Measurements from ENCODE around the gene MRPL58.
A peak's percentile ranks its signal among the peaks of the same experiment; 100 is the strongest.
"Not testable (repeated sequence)": the region's sequence is repeated elsewhere in the genome, so short reads cannot be mapped to it uniquely, and the experiment has no call there.

The MRPL58 gene

GRCh38 chr17:75044716-75045115, 32.2 kb downstream of the MRPL58 start:
- Histone ChIP-seq H3K4me3 (ENCODE audit: low read depth in 1 of 2, low read length in 2 of 2) (no peak overlapping the region), H3K9me3 (ENCODE audit: control insufficient read depth in 1 of 2, low read length in 2 of 2) (no peaks in the 10 kb centered on the region), H3K4me1 (ENCODE audit: control insufficient read depth in 1 of 2, insufficient read depth in 2 of 2, low read length in 2 of 2) (peaks cover 16 to 17% of the 10 kb centered on the region in 2 donors), H3K27me3 (ENCODE audit: control insufficient read depth in 1 of 2, insufficient read depth in 2 of 2, low read length in 2 of 2) (no peaks in the 10 kb centered on the region), H3K27ac (ENCODE audit: low read depth, low read length) (no peak overlapping the region), H3K9ac (ENCODE audit: low read depth in 1 of 2, low read length in 2 of 2) (no peak overlapping the region), H3K36me3 (ENCODE audit: control insufficient read depth in 1 of 2, insufficient read depth in 2 of 2, low read length in 2 of 2) (peaks cover 17 to 29% of the 10 kb centered on the region in 2 donors)

GRCh38 chr17:75045946-75046406, 33.5 kb downstream of the MRPL58 start:
- not testable (repeated sequence) for H3K27me3 ChIP-seq (ENCODE audit: control insufficient read depth in 1 of 2, insufficient read depth in 2 of 2, low read length in 2 of 2); H3K9me3 ChIP-seq (ENCODE audit: control insufficient read depth in 1 of 2, low read length in 2 of 2)
- peak overlapping the region; percentile 99 for H3K9ac ChIP-seq (ENCODE audit: low read depth in 1 of 2, low read length in 2 of 2)
- peak overlapping the region; percentile 96 for H3K27ac ChIP-seq (ENCODE audit: low read depth, low read length)
- H3K4me1 ChIP-seq (ENCODE audit: control insufficient read depth in 1 of 2, insufficient read depth in 2 of 2, low read length in 2 of 2) = peaks cover 16 to 17% of the 10 kb centered on the region in 2 donors
- peaks cover 10 to 20% of the 10 kb centered on the region in 2 donors for H3K36me3 ChIP-seq (ENCODE audit: control insufficient read depth in 1 of 2, insufficient read depth in 2 of 2, low read length in 2 of 2)
- peak overlapping the region; percentile 87 to 91 for H3K4me3 ChIP-seq (ENCODE audit: low read depth in 1 of 2, low read length in 2 of 2)

GRCh38 chr17:75046407-75047289, 34.2 kb downstream of the MRPL58 start, which contains the start of the genes ATP5PD and KCTD2:
TSS of gene ATP5PD (minus strand) at chr17:75046969. CDS start at chr17:75042650, 4,319 bp downstream.
TSS of gene KCTD2 (plus strand) at chr17:75047225. CDS start at chr17:75047251, 26 bp downstream.
- Histone ChIP-seq H3K27ac (ENCODE audit: low read depth, low read length) (peak within 1 kb of the TSS; percentile 96), H3K4me3 (ENCODE audit: low read depth in 1 of 2, low read length in 2 of 2) (peak within 1 kb of the TSS; percentile 87 to 91), H3K36me3 (ENCODE audit: control insufficient read depth in 1 of 2, insufficient read depth in 2 of 2, low read length in 2 of 2) (peaks cover 7 to 13% of the 10 kb centered on the region in 2 donors), H3K4me1 (ENCODE audit: control insufficient read depth in 1 of 2, insufficient read depth in 2 of 2, low read length in 2 of 2) (peaks cover 16 to 17% of the 10 kb centered on the region in 2 donors), H3K9me3 (ENCODE audit: control insufficient read depth in 1 of 2, low read length in 2 of 2) (no peaks in the 10 kb centered on the region), H3K27me3 (ENCODE audit: control insufficient read depth in 1 of 2, insufficient read depth in 2 of 2, low read length in 2 of 2) (no peaks in the 10 kb centered on the region), H3K9ac (ENCODE audit: low read depth in 1 of 2, low read length in 2 of 2) (peak within 1 kb of the TSS; percentile 99)

GRCh38 chr17:75047398-75048098, 35.1 kb downstream of the MRPL58 start:
- peaks cover 16 to 17% of the 10 kb centered on the region in 2 donors for H3K4me1 ChIP-seq (ENCODE audit: control insufficient read depth in 1 of 2, insufficient read depth in 2 of 2, low read length in 2 of 2)
- H3K36me3 ChIP-seq (ENCODE audit: control insufficient read depth in 1 of 2, insufficient read depth in 2 of 2, low read length in 2 of 2) = peaks cover 6% of the 10 kb centered on the region in 2 donors
- H3K9ac ChIP-seq (ENCODE audit: low read depth in 1 of 2, low read length in 2 of 2) = peak overlapping the region; percentile 68 to 81
- no peaks in the 10 kb centered on the region for H3K27me3 ChIP-seq (ENCODE audit: control insufficient read depth in 1 of 2, insufficient read depth in 2 of 2, low read length in 2 of 2)
- no peak overlapping the region for H3K27ac ChIP-seq (ENCODE audit: low read depth, low read length)
- H3K9me3 ChIP-seq (ENCODE audit: control insufficient read depth in 1 of 2, low read length in 2 of 2) = no peaks in the 10 kb centered on the region
- peak overlapping the region; percentile 63 to 86 for H3K4me3 ChIP-seq (ENCODE audit: low read depth in 1 of 2, low read length in 2 of 2)

GRCh38 chr17:75048249-75048878, 35.9 kb downstream of the MRPL58 start:
- Histone ChIP-seq H3K27me3 (ENCODE audit: control insufficient read depth in 1 of 2, insufficient read depth in 2 of 2, low read length in 2 of 2) (no peaks in the 10 kb centered on the region), H3K4me1 (ENCODE audit: control insufficient read depth in 1 of 2, insufficient read depth in 2 of 2, low read length in 2 of 2) (peaks cover 16 to 17% of the 10 kb centered on the region in 2 donors), H3K4me3 (ENCODE audit: low read depth in 1 of 2, low read length in 2 of 2) (peak overlapping the region; percentile 63 to 86), H3K36me3 (ENCODE audit: control insufficient read depth in 1 of 2, insufficient read depth in 2 of 2, low read length in 2 of 2) (peaks cover 10 to 14% of the 10 kb centered on the region in 2 donors), H3K27ac (ENCODE audit: low read depth, low read length) (no peak overlapping the region), H3K9me3 (ENCODE audit: control insufficient read depth in 1 of 2, low read length in 2 of 2) (no peaks in the 10 kb centered on the region), H3K9ac (ENCODE audit: low read depth in 1 of 2, low read length in 2 of 2) (peak overlapping the region; percentile 68 to 81)

- no peak overlapping the region for H3K4me3 ChIP-seq (ENCODE audit: low read depth in 1 of 2, low read length in 2 of 2)
- H3K36me3 ChIP-seq (ENCODE audit: control insufficient read depth in 1 of 2, insufficient read depth in 2 of 2, low read length in 2 of 2) = peaks cover 10 to 18% of the 10 kb centered on the region in 2 donors
- H3K4me1 ChIP-seq (ENCODE audit: control insufficient read depth in 1 of 2, insufficient read depth in 2 of 2, low read length in 2 of 2) = peaks cover 16 to 17% of the 10 kb centered on the region in 2 donors
- no peaks in the 10 kb centered on the region for H3K27me3 ChIP-seq (ENCODE audit: control insufficient read depth in 1 of 2, insufficient read depth in 2 of 2, low read length in 2 of 2)
- no peak overlapping the region for H3K9ac ChIP-seq (ENCODE audit: low read depth in 1 of 2, low read length in 2 of 2)
- no peak overlapping the region for H3K27ac ChIP-seq (ENCODE audit: low read depth, low read length)
- no peaks in the 10 kb centered on the region for H3K9me3 ChIP-seq (ENCODE audit: control insufficient read depth in 1 of 2, low read length in 2 of 2)
Measured at GRCh38 chr17:75049057-75049456, 36.6 kb downstream of the MRPL58 start.

- Histone ChIP-seq H3K27ac (ENCODE audit: low read depth, low read length) (no peak overlapping the region), H3K36me3 (ENCODE audit: control insufficient read depth in 1 of 2, insufficient read depth in 2 of 2, low read length in 2 of 2) (peaks cover 10 to 22% of the 10 kb centered on the region in 2 donors)
Measured at GRCh38 chr17:75049706-75050105, 37.2 kb downstream of the MRPL58 start.

GRCh38 chr17:75051941-75052340, 39.5 kb downstream of the MRPL58 start:
- H3K4me3 ChIP-seq (ENCODE audit: low read depth in 1 of 2, low read length in 2 of 2) = no peak overlapping the region
- H3K9ac ChIP-seq (ENCODE audit: low read depth in 1 of 2, low read length in 2 of 2) = no peak overlapping the region
- H3K27me3 ChIP-seq (ENCODE audit: control insufficient read depth in 1 of 2, insufficient read depth in 2 of 2, low read length in 2 of 2) = no peaks in the 10 kb centered on the region
- no peak overlapping the region for H3K27ac ChIP-seq (ENCODE audit: low read depth, low read length)
- H3K36me3 ChIP-seq (ENCODE audit: control insufficient read depth in 1 of 2, insufficient read depth in 2 of 2, low read length in 2 of 2) = peaks cover 10 to 26% of the 10 kb centered on the region in 2 donors
- no peaks in the 10 kb centered on the region for H3K9me3 ChIP-seq (ENCODE audit: control insufficient read depth in 1 of 2, low read length in 2 of 2)
- H3K4me1 ChIP-seq (ENCODE audit: control insufficient read depth in 1 of 2, insufficient read depth in 2 of 2, low read length in 2 of 2) = peaks cover 13 to 16% of the 10 kb centered on the region in 2 donors

More at GRCh38 chr17:75049706-75050105, 37.2 kb downstream of the MRPL58 start:
- no peaks in the 10 kb centered on the region for H3K9me3 ChIP-seq (ENCODE audit: control insufficient read depth in 1 of 2, low read length in 2 of 2)
- H3K9ac ChIP-seq (ENCODE audit: low read depth in 1 of 2, low read length in 2 of 2) = no peak overlapping the region
- H3K27me3 ChIP-seq (ENCODE audit: control insufficient read depth in 1 of 2, insufficient read depth in 2 of 2, low read length in 2 of 2) = no peaks in the 10 kb centered on the region
- H3K4me3 ChIP-seq (ENCODE audit: low read depth in 1 of 2, low read length in 2 of 2) = no peak overlapping the region
- H3K4me1 ChIP-seq (ENCODE audit: control insufficient read depth in 1 of 2, insufficient read depth in 2 of 2, low read length in 2 of 2) = peaks cover 16 to 17% of the 10 kb centered on the region in 2 donors

GRCh38 chr17:75059369-75060345, 47.2 kb downstream of the MRPL58 start:
- no peak overlapping the region for H3K9ac ChIP-seq (ENCODE audit: low read depth in 1 of 2, low read length in 2 of 2)
- H3K9me3 ChIP-seq (ENCODE audit: control insufficient read depth in 1 of 2, low read length in 2 of 2) = no peaks in the 10 kb centered on the region
- no peak overlapping the region for H3K27ac ChIP-seq (ENCODE audit: low read depth, low read length)
- peaks cover 27 to 50% of the 10 kb centered on the region in 2 donors for H3K36me3 ChIP-seq (ENCODE audit: control insufficient read depth in 1 of 2, insufficient read depth in 2 of 2, low read length in 2 of 2)
- no peak overlapping the region for H3K4me3 ChIP-seq (ENCODE audit: low read depth in 1 of 2, low read length in 2 of 2)
- no peaks in the 10 kb centered on the region for H3K27me3 ChIP-seq (ENCODE audit: control insufficient read depth in 1 of 2, insufficient read depth in 2 of 2, low read length in 2 of 2)
- H3K4me1 ChIP-seq (ENCODE audit: control insufficient read depth in 1 of 2, insufficient read depth in 2 of 2, low read length in 2 of 2) = peaks cover 0 to 5% of the 10 kb centered on the region in 2 donors
